Measurements from ENCODE around the gene ATXN1.
A peak's percentile ranks its signal among the peaks of the same experiment; 100 is the strongest.

ATXN1 gene

GRCh38 chr6:16335176-16335575, 426.1 kb downstream of the ATXN1 start:
- H3K4me1 ChIP-seq (ENCODE audit: insufficient read depth, poor library complexity, severe bottlenecking), result peaks cover 68% of the 10 kb centered on the region
- H3K4me3 ChIP-seq (ENCODE audit: severe bottlenecking), result no peak overlapping the region
- ATAC-seq (ENCODE audit: low read depth) (no peak), DNase-seq (ENCODE audit: low spot score) (no peak)
- TF ChIP-seq CTCF (IDR thresholded peaks at IDR 0.05; ENCODE audit: poor library complexity, severe bottlenecking), result no peak
- no peaks in the 10 kb centered on the region for H3K36me3 ChIP-seq (ENCODE audit: low read depth)
- H3K9me3 ChIP-seq (ENCODE audit: severe bottlenecking), result no peaks in the 10 kb centered on the region
- H3K27me3 ChIP-seq (ENCODE audit: insufficient read depth, poor library complexity, severe bottlenecking), result no peaks in the 10 kb centered on the region
- peak overlapping the region; percentile 34 for H3K27ac ChIP-seq (ENCODE audit: poor library complexity, severe bottlenecking)

- H3K27me3 ChIP-seq (ENCODE audit: insufficient read depth, poor library complexity, severe bottlenecking), result no peaks in the 10 kb centered on the region
- H3K9me3 ChIP-seq (ENCODE audit: severe bottlenecking), result no peaks in the 10 kb centered on the region
- ATAC-seq (ENCODE audit: low read depth) (peak; percentile 76), DNase-seq (ENCODE audit: low spot score) (peak; percentile 84)
- H3K4me1 ChIP-seq (ENCODE audit: insufficient read depth, poor library complexity, severe bottlenecking), result peaks cover 68% of the 10 kb centered on the region
- TF ChIP-seq CTCF (IDR thresholded peaks at IDR 0.05; ENCODE audit: poor library complexity, severe bottlenecking), result no peak
- H3K4me3 ChIP-seq (ENCODE audit: severe bottlenecking), result no peak overlapping the region
- no peaks in the 10 kb centered on the region for H3K36me3 ChIP-seq (ENCODE audit: low read depth)
- peak overlapping the region; percentile 34 for H3K27ac ChIP-seq (ENCODE audit: poor library complexity, severe bottlenecking)
Observed at GRCh38 chr6:16334671-16335070, 426.6 kb downstream of the ATXN1 start.

GRCh38 chr6:16333580-16333979, 427.7 kb downstream of the ATXN1 start:
- H3K36me3 ChIP-seq (ENCODE audit: low read depth), result no peaks in the 10 kb centered on the region
- no peak for DNase-seq (ENCODE audit: low spot score)
- ATAC-seq (ENCODE audit: low read depth), result peak; percentile 78
- no peaks in the 10 kb centered on the region for H3K9me3 ChIP-seq (ENCODE audit: severe bottlenecking)
- H3K27ac ChIP-seq (ENCODE audit: poor library complexity, severe bottlenecking), result peak overlapping the region; percentile 34
- no peaks in the 10 kb centered on the region for H3K27me3 ChIP-seq (ENCODE audit: insufficient read depth, poor library complexity, severe bottlenecking)
- H3K4me3 ChIP-seq (ENCODE audit: severe bottlenecking), result no peak overlapping the region
- no peak for TF ChIP-seq CTCF (IDR thresholded peaks at IDR 0.05; ENCODE audit: poor library complexity, severe bottlenecking)
- H3K4me1 ChIP-seq (ENCODE audit: insufficient read depth, poor library complexity, severe bottlenecking), result peaks cover 58% of the 10 kb centered on the region

GRCh38 chr6:16332175-16332542, 429.1 kb downstream of the ATXN1 start:
- ATAC-seq (ENCODE audit: low read depth) (peak; percentile 43), DNase-seq (ENCODE audit: low spot score) (no peak)
- Histone ChIP-seq H3K27ac (ENCODE audit: poor library complexity, severe bottlenecking) (no peak overlapping the region), H3K27me3 (ENCODE audit: insufficient read depth, poor library complexity, severe bottlenecking) (no peaks in the 10 kb centered on the region), H3K36me3 (ENCODE audit: low read depth) (no peaks in the 10 kb centered on the region), H3K4me1 (ENCODE audit: insufficient read depth, poor library complexity, severe bottlenecking) (peaks cover 43% of the 10 kb centered on the region), H3K9me3 (ENCODE audit: severe bottlenecking) (no peaks in the 10 kb centered on the region), H3K4me3 (ENCODE audit: severe bottlenecking) (no peak overlapping the region)
- TF ChIP-seq CTCF (IDR thresholded peaks at IDR 0.05; ENCODE audit: poor library complexity, severe bottlenecking), result peak; percentile 89

GRCh38 chr6:16331384-16332174, 429.7 kb downstream of the ATXN1 start:
- Histone ChIP-seq H3K4me3 (ENCODE audit: severe bottlenecking) (no peak overlapping the region), H3K4me1 (ENCODE audit: insufficient read depth, poor library complexity, severe bottlenecking) (peaks cover 38% of the 10 kb centered on the region), H3K27me3 (ENCODE audit: insufficient read depth, poor library complexity, severe bottlenecking) (no peaks in the 10 kb centered on the region), H3K9me3 (ENCODE audit: severe bottlenecking) (no peaks in the 10 kb centered on the region), H3K36me3 (ENCODE audit: low read depth) (no peaks in the 10 kb centered on the region), H3K27ac (ENCODE audit: poor library complexity, severe bottlenecking) (no peak overlapping the region)
- peak; percentile 72 for TF ChIP-seq CTCF (IDR thresholded peaks at IDR 0.05; ENCODE audit: poor library complexity, severe bottlenecking)
- ATAC-seq (ENCODE audit: low read depth), result peak; percentile 35; the same call in 2 of the 3 replicates
- DNase-seq (ENCODE audit: low spot score), result no peak

Data from RWPE2 (cell line).